Fibroblast of the aortic adventitia (primary cell): ENCODE measurements around the gene EVPL. TPM values are rescaled to one million over a fixed set of nuclear protein-coding genes. Genes with fewer than 3 reads are reported as not detected.

Experiments
- DNase-seq: peaks from one replicate; pipeline ENCODE4 v3.0.0-alpha.2; 2010; ENCODE audit warnings: low read depth
- H3K4me3 ChIP-seq: 2 replicates; pipeline ENCODE4 v1.5.1; 2011; ENCODE audit warnings: low read depth, mild to moderate bottlenecking, control low read depth, low read length, moderate library complexity
- total RNA-seq: library from RNA; depleted of rRNA; stranded (reverse); fragments of >200 nt; gene quantifications from 2 replicates; pipeline ENCODE4 v1.2.3, GENCODE V29; 2012; ENCODE audit warnings: low replicate concordance
- TF ChIP-seq, protein P1 (sequence below): IDR thresholded peaks from 2 replicates; pipeline ENCODE4 v1.5.1; 2011; ENCODE audit warnings: mild to moderate bottlenecking, low read length, control low read depth, inconsistent platforms; ENCODE audit not compliant: insufficient read depth

Gene EVPL
- total RNA-seq, 1 donor, result not detected

DNA sequence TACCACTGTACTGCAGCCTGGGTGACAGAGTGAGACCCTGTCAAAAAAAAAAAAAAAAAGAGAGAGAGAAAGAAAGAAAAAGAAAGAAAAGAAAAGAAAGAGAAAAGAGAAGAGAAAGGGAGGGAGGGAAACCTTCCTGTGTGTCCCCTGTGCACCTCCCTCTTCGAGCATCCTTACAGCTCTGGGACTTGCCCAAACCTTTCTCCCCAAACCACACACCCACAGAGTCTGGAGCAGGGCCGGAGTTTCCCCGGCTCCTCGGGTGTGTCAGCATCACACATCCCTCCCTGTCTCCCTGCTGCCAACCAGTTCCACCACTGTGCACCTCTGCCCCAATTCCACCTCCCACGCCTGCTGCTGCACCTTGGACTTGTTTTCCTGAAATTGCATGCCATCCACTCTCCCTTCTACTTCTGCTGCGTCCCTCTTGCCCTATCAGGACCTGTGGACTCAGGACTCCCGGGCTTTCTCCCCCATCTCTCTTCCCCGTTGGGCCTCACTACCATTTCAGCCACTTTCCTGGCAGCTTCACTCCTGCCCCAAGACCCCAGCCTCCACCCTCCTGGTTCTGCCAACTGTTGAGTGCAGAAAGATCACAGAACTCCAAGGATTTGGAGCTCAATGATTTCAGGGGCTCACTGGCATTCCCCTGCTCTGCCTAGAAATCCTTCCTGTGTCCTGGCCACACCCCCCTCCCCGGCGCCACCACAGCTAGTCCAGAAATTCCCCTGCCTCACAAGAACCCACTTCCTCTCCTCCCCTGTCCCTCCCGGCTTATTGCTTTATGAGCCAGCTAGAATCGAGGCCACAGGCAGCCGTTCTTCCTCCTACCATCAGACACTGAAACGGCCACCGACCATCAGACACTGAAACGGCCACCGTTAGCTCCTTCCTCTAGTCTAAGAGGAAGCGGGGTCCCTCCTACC is 30.2 kb downstream of the EVPL start:
- peak; percentile 55 for DNase-seq
- TF ChIP-seq, protein P1, sequence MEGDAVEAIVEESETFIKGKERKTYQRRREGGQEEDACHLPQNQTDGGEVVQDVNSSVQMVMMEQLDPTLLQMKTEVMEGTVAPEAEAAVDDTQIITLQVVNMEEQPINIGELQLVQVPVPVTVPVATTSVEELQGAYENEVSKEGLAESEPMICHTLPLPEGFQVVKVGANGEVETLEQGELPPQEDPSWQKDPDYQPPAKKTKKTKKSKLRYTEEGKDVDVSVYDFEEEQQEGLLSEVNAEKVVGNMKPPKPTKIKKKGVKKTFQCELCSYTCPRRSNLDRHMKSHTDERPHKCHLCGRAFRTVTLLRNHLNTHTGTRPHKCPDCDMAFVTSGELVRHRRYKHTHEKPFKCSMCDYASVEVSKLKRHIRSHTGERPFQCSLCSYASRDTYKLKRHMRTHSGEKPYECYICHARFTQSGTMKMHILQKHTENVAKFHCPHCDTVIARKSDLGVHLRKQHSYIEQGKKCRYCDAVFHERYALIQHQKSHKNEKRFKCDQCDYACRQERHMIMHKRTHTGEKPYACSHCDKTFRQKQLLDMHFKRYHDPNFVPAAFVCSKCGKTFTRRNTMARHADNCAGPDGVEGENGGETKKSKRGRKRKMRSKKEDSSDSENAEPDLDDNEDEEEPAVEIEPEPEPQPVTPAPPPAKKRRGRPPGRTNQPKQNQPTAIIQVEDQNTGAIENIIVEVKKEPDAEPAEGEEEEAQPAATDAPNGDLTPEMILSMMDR, result no peak
- no peak overlapping the region for H3K4me3 ChIP-seq

DNA sequence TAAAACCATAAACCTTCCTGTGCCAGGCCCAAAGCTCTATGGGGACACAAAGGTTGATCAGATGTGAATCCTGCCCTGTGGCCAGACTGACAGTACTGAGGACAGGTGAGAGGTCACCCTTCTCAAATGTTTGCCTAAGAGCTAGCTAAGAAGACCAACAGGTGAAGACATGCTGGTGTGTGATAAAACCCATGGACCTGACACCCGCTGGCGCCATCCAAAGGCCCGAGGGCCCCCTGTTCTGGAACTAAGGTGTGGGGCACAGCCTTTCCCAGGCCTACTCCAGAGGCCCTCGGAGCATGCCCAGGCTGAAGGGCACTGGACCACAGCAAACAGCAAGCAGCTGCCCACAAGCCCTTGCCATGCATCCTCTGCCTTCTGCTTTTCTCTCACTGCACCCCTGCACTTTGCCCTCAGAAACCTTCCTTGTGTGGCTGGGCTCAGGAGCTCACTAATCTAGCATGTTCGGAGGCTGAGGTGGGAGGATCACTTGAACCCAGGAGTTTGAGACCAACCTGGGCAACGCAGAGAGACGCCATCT is 31.7 kb downstream of the EVPL start:
- H3K4me3 ChIP-seq, result no peak overlapping the region
- TF ChIP-seq, protein P1, result no peak
- DNase-seq, result no peak

DNA sequence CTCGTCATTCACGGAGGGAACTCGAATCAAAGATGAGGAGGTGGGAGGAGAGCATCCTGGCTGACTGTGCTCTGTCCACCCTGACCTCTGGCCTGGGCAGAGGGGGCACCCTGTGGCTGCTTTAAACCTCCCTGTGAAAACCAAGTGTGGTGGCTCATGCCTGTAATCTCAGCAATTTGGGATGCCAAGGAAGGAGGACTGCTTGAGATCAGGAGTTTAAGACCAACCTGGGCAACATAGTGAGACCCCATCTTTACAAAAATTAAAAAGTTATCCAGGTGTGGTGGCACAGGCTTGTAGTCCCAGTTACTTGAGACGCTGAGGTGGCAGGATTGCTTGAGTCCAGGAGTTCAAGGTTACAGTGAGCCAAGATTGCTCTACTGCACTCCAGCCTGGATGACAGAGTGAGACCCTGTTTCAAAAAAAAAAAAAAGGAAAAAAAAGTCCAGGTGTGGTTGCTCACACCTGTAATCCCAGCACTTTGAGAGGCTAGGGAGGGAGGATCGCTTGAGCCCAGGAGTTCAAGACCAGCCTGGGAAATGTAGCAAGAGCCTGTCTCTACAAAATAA is 32.2 kb downstream of the EVPL start:
- TF ChIP-seq, protein P1, result no peak
- no peak overlapping the region for H3K4me3 ChIP-seq
- no peak for DNase-seq

DNA sequence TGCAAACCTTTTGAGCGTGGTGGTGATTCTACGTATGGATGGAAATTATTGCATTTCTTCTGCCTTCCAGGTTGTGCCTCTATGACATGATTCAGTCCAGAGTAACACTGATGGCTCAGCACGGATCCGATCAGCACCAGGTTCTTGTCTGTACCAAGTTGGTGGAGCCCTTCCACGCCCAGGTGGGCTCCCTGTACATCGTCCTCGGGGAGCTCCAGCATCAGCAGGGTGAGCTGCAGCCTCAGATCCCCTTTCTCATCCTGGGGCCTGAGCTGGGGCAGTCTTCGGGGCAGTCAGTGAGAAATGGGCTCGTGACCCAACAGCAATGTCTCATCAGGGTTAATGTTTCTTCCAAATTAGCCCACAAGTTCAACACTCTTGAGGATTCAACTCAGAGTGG is 35.7 kb downstream of the EVPL start:
- no peak overlapping the region for H3K4me3 ChIP-seq
- TF ChIP-seq, protein P1, result no peak
- no peak for DNase-seq

DNA sequence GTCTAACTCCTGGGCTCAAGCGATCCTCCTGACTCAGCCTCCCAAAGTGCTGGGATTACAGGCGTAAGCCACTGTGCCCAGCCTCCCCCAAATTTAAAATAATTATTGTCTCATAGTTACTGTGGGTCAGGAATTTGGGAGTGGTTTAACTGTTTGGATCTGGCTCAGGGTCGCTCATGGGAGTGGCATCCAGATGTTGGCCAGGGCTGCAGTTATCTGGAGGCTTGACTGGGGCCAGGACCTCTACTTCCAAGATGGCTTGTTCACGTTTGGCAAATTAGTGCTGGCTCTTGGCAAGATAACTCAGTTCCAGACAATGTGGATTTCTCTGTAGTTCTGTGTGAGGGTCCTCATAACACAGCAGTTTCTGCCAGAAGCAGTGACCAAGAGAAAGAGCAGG is 40.1 kb downstream of the EVPL start:
- TF ChIP-seq, protein P1, result no peak
- H3K4me3 ChIP-seq, result no peak overlapping the region
- DNase-seq, result no peak

DNA sequence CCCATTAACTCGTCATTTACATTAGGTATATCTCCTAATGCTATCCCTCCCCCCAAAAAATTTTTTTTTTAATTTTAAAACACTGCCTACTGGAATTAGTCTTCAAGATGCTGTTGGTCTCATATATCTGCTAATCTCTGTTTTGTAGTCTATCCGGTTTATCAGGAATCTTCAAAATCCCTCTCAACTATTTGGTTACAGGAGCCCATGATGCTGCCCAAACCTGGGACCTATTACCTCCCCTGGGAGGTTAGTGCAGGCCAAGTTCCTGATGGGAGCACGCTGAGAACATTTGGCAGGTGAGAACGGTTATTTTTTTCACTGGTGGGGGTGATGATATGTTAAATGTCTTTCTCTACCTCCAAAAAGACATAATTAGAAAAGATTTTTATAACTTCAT is 41.1 kb downstream of the EVPL start:
- TF ChIP-seq, protein P1, result no peak
- no peak for DNase-seq
- no peak overlapping the region for H3K4me3 ChIP-seq
